Liver (tissue), 3 donors: ENCODE data around the gene KLHDC10.

Experiments used
- EGR1 ChIP-seq, 2 donors: IDR thresholded peaks; 2 replicates each; pipeline ENCODE4 v1.6.1; 2016 to 2018; ENCODE audit warnings: antibody characterized with exemption in 2 of 2, low read depth in 2 of 2
- GABPA ChIP-seq, 2 donors: IDR thresholded peaks in 1 of 2; conservative IDR thresholded peaks in 1 of 2; 2 replicates each; pipeline ENCODE4 v1.6.1; 2016; ENCODE audit warnings: antibody characterized with exemption in 2 of 2, mild to moderate bottlenecking in 1 of 2, moderate library complexity in 1 of 2
- TF ChIP-seq, protein P1 (sequence below): fragments of 150-350 bp; IDR thresholded peaks from 2 replicates; pipeline ENCODE4 v1.5.1; 2017; ENCODE audit warnings: improper control_type of control experiment, low read depth, low read length; ENCODE audit not compliant: missing input control
- TF ChIP-seq, protein P2 (sequence below): IDR thresholded peaks from 2 replicates; pipeline ENCODE4 v1.6.1; 2016; ENCODE audit warnings: antibody characterized with exemption, mild to moderate bottlenecking
- donor health status: healthy.
- donor health status: healthy.

DNA sequence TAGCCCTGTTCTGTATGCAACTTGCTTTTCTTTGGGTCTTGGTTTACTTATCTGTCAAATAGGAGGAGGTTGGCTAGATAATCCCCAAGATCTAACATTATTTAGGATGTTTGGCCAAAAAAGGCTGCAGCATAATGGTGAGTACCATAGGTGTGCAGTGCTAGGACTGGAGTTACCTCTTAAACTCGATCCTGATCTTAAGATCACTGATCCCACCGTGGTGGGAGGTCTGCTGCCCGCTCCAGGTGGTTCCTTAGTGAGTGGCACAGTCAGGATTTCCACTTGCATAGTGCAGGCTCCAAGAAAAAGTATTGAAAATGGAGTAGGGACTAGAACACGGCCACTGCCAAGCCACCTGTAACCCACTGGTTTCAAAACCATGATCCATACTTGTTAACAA lies 66.9 kb downstream of the KLHDC10 start:
- TF ChIP-seq, protein P1, sequence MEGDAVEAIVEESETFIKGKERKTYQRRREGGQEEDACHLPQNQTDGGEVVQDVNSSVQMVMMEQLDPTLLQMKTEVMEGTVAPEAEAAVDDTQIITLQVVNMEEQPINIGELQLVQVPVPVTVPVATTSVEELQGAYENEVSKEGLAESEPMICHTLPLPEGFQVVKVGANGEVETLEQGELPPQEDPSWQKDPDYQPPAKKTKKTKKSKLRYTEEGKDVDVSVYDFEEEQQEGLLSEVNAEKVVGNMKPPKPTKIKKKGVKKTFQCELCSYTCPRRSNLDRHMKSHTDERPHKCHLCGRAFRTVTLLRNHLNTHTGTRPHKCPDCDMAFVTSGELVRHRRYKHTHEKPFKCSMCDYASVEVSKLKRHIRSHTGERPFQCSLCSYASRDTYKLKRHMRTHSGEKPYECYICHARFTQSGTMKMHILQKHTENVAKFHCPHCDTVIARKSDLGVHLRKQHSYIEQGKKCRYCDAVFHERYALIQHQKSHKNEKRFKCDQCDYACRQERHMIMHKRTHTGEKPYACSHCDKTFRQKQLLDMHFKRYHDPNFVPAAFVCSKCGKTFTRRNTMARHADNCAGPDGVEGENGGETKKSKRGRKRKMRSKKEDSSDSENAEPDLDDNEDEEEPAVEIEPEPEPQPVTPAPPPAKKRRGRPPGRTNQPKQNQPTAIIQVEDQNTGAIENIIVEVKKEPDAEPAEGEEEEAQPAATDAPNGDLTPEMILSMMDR: no peak
- TF ChIP-seq, protein P2, sequence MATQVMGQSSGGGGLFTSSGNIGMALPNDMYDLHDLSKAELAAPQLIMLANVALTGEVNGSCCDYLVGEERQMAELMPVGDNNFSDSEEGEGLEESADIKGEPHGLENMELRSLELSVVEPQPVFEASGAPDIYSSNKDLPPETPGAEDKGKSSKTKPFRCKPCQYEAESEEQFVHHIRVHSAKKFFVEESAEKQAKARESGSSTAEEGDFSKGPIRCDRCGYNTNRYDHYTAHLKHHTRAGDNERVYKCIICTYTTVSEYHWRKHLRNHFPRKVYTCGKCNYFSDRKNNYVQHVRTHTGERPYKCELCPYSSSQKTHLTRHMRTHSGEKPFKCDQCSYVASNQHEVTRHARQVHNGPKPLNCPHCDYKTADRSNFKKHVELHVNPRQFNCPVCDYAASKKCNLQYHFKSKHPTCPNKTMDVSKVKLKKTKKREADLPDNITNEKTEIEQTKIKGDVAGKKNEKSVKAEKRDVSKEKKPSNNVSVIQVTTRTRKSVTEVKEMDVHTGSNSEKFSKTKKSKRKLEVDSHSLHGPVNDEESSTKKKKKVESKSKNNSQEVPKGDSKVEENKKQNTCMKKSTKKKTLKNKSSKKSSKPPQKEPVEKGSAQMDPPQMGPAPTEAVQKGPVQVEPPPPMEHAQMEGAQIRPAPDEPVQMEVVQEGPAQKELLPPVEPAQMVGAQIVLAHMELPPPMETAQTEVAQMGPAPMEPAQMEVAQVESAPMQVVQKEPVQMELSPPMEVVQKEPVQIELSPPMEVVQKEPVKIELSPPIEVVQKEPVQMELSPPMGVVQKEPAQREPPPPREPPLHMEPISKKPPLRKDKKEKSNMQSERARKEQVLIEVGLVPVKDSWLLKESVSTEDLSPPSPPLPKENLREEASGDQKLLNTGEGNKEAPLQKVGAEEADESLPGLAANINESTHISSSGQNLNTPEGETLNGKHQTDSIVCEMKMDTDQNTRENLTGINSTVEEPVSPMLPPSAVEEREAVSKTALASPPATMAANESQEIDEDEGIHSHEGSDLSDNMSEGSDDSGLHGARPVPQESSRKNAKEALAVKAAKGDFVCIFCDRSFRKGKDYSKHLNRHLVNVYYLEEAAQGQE: no peak
- TF ChIP-seq EGR1 (IDR thresholded peaks at IDR 0.05; ENCODE audit: low read depth in 2 of 2): no peak
- no peak for TF ChIP-seq GABPA (IDR thresholded peaks at IDR 0.05 in 1 of 2, conservative IDR thresholded peaks at IDR 0.05 in 1 of 2)
